Measurements from ENCODE around the gene LPP.
A peak's percentile ranks its signal among the peaks of the same experiment; 100 is the strongest.

Gene LPP

DNA sequence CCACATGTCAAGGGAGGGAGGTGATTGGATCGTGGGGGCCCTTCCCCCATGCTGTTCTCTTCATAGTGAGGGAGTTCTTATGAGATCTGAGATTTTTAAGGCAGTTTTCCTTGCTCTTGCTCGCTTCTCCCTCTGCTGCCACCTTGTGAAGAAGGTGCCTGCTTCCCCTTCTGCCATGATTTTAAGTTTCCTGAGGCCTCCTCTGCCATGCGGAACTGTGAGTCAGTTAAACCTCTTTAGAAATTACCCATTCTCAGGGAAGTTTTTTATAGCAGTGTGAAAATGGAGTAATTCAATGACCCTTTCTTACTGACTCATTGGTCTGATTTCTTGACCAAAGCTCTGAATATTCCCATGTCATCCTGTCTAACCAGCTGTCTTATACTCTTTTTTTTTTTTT, 533.4 kb downstream of the LPP start:
- H3K9me3 ChIP-seq (ENCODE audit: low read length) = no peaks in the 10 kb centered on the region
- H3K79me2 ChIP-seq (ENCODE audit: insufficient read depth, low read length) = no peaks in the 10 kb centered on the region
- H3K9ac ChIP-seq (ENCODE audit: low read length) = no peak overlapping the region
- no peaks in the 10 kb centered on the region for H3F3A ChIP-seq (ENCODE audit: insufficient read depth, low read length)
- peaks cover 47% of the 10 kb centered on the region for H3K4me1 ChIP-seq (ENCODE audit: insufficient read depth, low read length, severe bottlenecking)
- no peak overlapping the region for H2AFZ ChIP-seq (ENCODE audit: low read length)
- no peak overlapping the region for H3K4me2 ChIP-seq (ENCODE audit: low read length)
- no peaks in the 10 kb centered on the region for H3K36me3 ChIP-seq (ENCODE audit: insufficient read depth, low read length)
- H3K27ac ChIP-seq (ENCODE audit: low read depth, low read length, poor library complexity, severe bottlenecking) = no peak overlapping the region
- H3K27me3 ChIP-seq (ENCODE audit: insufficient read depth, low read length) = no peaks in the 10 kb centered on the region
- no peak overlapping the region for H3K4me3 ChIP-seq (ENCODE audit: low read depth, low read length, poor library complexity, severe bottlenecking)
- H4K20me1 ChIP-seq (ENCODE audit: insufficient read depth, low read length) = no peaks in the 10 kb centered on the region
- no peak for TF ChIP-seq EZH2 (IDR thresholded peaks at IDR 0.05; ENCODE audit: borderline replicate concordance, low read length)
- TF ChIP-seq, protein P1, sequence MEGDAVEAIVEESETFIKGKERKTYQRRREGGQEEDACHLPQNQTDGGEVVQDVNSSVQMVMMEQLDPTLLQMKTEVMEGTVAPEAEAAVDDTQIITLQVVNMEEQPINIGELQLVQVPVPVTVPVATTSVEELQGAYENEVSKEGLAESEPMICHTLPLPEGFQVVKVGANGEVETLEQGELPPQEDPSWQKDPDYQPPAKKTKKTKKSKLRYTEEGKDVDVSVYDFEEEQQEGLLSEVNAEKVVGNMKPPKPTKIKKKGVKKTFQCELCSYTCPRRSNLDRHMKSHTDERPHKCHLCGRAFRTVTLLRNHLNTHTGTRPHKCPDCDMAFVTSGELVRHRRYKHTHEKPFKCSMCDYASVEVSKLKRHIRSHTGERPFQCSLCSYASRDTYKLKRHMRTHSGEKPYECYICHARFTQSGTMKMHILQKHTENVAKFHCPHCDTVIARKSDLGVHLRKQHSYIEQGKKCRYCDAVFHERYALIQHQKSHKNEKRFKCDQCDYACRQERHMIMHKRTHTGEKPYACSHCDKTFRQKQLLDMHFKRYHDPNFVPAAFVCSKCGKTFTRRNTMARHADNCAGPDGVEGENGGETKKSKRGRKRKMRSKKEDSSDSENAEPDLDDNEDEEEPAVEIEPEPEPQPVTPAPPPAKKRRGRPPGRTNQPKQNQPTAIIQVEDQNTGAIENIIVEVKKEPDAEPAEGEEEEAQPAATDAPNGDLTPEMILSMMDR (IDR thresholded peaks at IDR 0.05; ENCODE audit: low read length) = peak; percentile 26; the same call in 1 of the 2 replicates
- H3K9me2 ChIP-seq (ENCODE audit: low read depth, low read length) = no peaks in the 10 kb centered on the region

DNA sequence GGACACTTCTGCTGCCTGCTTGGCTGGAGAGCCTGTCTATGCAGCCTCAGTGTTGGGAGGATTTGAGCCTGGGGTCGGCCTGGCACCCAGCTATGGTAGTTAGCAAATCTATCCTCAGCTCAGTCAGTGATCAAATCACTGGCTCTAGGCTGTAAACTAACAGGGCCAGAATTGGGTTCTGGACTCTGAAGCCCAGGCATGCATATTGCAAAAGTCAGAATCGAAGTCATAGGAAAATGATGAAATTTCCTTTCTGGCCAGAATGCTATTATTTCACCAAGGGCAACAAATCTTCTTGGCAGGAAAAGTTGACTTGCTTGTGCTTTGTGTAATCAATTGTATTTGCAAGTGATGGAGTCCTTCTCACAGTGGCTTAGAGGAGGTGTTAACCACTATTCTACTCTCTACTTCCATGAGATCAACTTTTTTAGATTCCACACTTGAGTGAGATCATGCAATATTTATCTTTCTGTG, 535.2 kb downstream of the LPP start:
- Histone ChIP-seq H3K27me3 (ENCODE audit: insufficient read depth, low read length) (no peaks in the 10 kb centered on the region), H3K4me2 (ENCODE audit: low read length) (no peak overlapping the region), H4K20me1 (ENCODE audit: insufficient read depth, low read length) (no peaks in the 10 kb centered on the region), H3K9me2 (ENCODE audit: low read depth, low read length) (no peaks in the 10 kb centered on the region), H3K79me2 (ENCODE audit: insufficient read depth, low read length) (no peaks in the 10 kb centered on the region), H3K36me3 (ENCODE audit: insufficient read depth, low read length) (no peaks in the 10 kb centered on the region), H3F3A (ENCODE audit: insufficient read depth, low read length) (no peaks in the 10 kb centered on the region), H3K27ac (ENCODE audit: low read depth, low read length, poor library complexity, severe bottlenecking) (no peak overlapping the region), H3K9me3 (ENCODE audit: low read length) (no peaks in the 10 kb centered on the region), H3K4me1 (ENCODE audit: insufficient read depth, low read length, severe bottlenecking) (peaks cover 55% of the 10 kb centered on the region), H3K4me3 (ENCODE audit: low read depth, low read length, poor library complexity, severe bottlenecking) (no peak overlapping the region), H2AFZ (ENCODE audit: low read length) (no peak overlapping the region), H3K9ac (ENCODE audit: low read length) (no peak overlapping the region)
- TF ChIP-seq EZH2 (IDR thresholded peaks at IDR 0.05; ENCODE audit: borderline replicate concordance, low read length) = no peak
- TF ChIP-seq, protein P1 (IDR thresholded peaks at IDR 0.05; ENCODE audit: low read length) = no peak

DNA sequence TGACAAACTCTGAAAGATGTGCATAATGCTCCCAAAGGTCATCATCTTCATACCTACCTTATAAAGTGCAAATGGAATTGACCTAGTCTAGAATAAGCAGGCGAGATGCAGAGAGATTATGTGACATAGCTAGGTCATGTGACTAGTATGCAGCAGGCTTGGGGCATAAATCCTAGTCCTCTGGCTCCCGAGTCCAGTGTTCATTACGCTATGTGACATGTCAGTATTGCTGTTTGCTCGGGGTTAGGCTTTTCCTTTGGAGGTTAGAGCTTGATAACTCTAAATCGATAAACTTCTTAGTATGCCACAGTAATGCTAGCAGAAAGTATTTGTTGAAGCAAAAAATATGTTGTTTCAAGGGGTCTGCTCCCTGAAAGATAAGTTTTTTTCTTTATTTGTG, 536.1 kb downstream of the LPP start:
- Histone ChIP-seq H4K20me1 (ENCODE audit: insufficient read depth, low read length) (no peaks in the 10 kb centered on the region), H3K9ac (ENCODE audit: low read length) (no peak overlapping the region), H3K4me1 (ENCODE audit: insufficient read depth, low read length, severe bottlenecking) (peaks cover 63% of the 10 kb centered on the region), H3K36me3 (ENCODE audit: insufficient read depth, low read length) (no peaks in the 10 kb centered on the region), H2AFZ (ENCODE audit: low read length) (no peak overlapping the region), H3K79me2 (ENCODE audit: insufficient read depth, low read length) (no peaks in the 10 kb centered on the region), H3F3A (ENCODE audit: insufficient read depth, low read length) (no peaks in the 10 kb centered on the region), H3K4me3 (ENCODE audit: low read depth, low read length, poor library complexity, severe bottlenecking) (no peak overlapping the region), H3K9me2 (ENCODE audit: low read depth, low read length) (no peaks in the 10 kb centered on the region), H3K27me3 (ENCODE audit: insufficient read depth, low read length) (no peaks in the 10 kb centered on the region), H3K4me2 (ENCODE audit: low read length) (no peak overlapping the region), H3K27ac (ENCODE audit: low read depth, low read length, poor library complexity, severe bottlenecking) (no peak overlapping the region), H3K9me3 (ENCODE audit: low read length) (no peaks in the 10 kb centered on the region)
- no peak for TF ChIP-seq EZH2 (IDR thresholded peaks at IDR 0.05; ENCODE audit: borderline replicate concordance, low read length)
- TF ChIP-seq, protein P1 (IDR thresholded peaks at IDR 0.05; ENCODE audit: low read length) = no peak
